Sigmoid colon (tissue), 7 donors: ENCODE results near the gene MRPL49. TPM values are rescaled to one million over a fixed set of nuclear protein-coding genes. Genes with fewer than 3 reads are reported as not detected.
A peak's percentile ranks its signal among the peaks of the same experiment; 100 is the strongest.

ENCODE experiments used
- DNase-seq: peaks from one replicate; pipeline ENCODE4 v3.0.0-alpha.2; 2019
- H3K27ac ChIP-seq, 4 donors: fragments of 200-600 bp; sonication (generic); one replicate each; pipeline ENCODE4 v1.5.1; 2016 to 2019; ENCODE audit warnings: mild to moderate bottlenecking in 1 of 4
- H3K27me3 ChIP-seq, 3 donors: fragments of 200-600 bp; sonication (generic); one replicate each; pipeline ENCODE4 v1.5.1; 2019; ENCODE audit warnings: mild to moderate bottlenecking in 1 of 3
- H3K36me3 ChIP-seq, 4 donors: fragments of 200-600 bp; sonication (generic); one replicate each; pipeline ENCODE4 v1.5.1; 2016 to 2019
- H3K4me1 ChIP-seq, 4 donors: fragments of 200-600 bp; sonication (generic); one replicate each; pipeline ENCODE4 v1.5.1; 2017 to 2019
- H3K4me3 ChIP-seq, 4 donors: fragments of 200-600 bp; sonication (generic); one replicate each; pipeline ENCODE4 v1.5.1; 2017 to 2019; ENCODE audit warnings: mild to moderate bottlenecking in 2 of 4, moderate library complexity in 1 of 4
- H3K9me3 ChIP-seq, 4 donors: fragments of 200-600 bp in 3 of 4; sonication (generic) in 3 of 4; one replicate each; pipeline versions ENCODE4 v1.5.1 to v1.6.1; 2013 to 2019
- CTCF ChIP-seq, 4 experiments: fragments of 450-650 bp in 3 of 4; fragments of 200-600 bp in 1 of 4; IDR thresholded peaks; one replicate each; pipeline ENCODE4 v1.5.1; 2016 to 2019; ENCODE audit warnings: antibody characterized with exemption in 4 of 4, mild to moderate bottlenecking in 3 of 4, moderate library complexity in 2 of 4
- EP300 ChIP-seq, 4 donors: sonication (generic); formaldehyde crosslinking; IDR thresholded peaks; one replicate each; pipeline ENCODE4 v1.6.1; 2017; ENCODE audit warnings: antibody characterized with exemption in 4 of 4
- POLR2A ChIP-seq, 2 donors: fragments of 450-650 bp; IDR thresholded peaks; one replicate each; pipeline ENCODE4 v1.6.1; 2016; ENCODE audit warnings: antibody characterized with exemption in 2 of 2, mild to moderate bottlenecking in 2 of 2, moderate library complexity in 2 of 2
- POLR2AphosphoS5 ChIP-seq, 4 donors: sonication (generic); formaldehyde crosslinking; IDR thresholded peaks; one replicate each; pipeline ENCODE4 v1.6.1; 2017; ENCODE audit warnings: antibody characterized with exemption in 4 of 4
- WGBS, 2 donors: extraction: QIAGEN DNeasy Blood & Tissue Kit; methylation state at CpG; one replicate each; pipeline ENCODE4 v1.1.7; 2013; 5-methylcytosine and 5-hydroxymethylcytosine counted together
- intact Hi-C: fragments of 100-400 bp; cut with DNase I; formaldehyde crosslinking; loops from one replicate; pipeline ENCODE4 v1.15.1; 2023
- polyA plus RNA-seq, 3 donors: library from polyadenylated mRNA; stranded (reverse); fragments of 200-250 nt; gene quantifications; one replicate each; pipeline ENCODE4 v1.2.3, GENCODE V29; 2013
- total RNA-seq, 4 donors: library from RNA; depleted of rRNA; stranded (reverse); fragments of >200 nt; gene quantifications; one replicate each; pipeline ENCODE4 v1.1.0, GENCODE V29; 2016
- donor health status: healthy with polysubstance abuse.
- donor health status: Bipolar disorder and iron deficiency.
- donor health status: healthy.

The MRPL49 gene
- total and polyA plus RNA-seq, 7 donors: 41.5 to 104 (median 69.8) TPM

GRCh38 chr11:65078786-65079342 is 43.3 kb upstream of the MRPL49 start:
- Histone ChIP-seq H3K4me3 (no peak overlapping the region), H3K4me1 (peaks cover 0 to 17% (median 7%) of the 10 kb centered on the region in 4 donors), H3K9me3 (no peaks in the 10 kb centered on the region), H3K36me3 (no peaks in the 10 kb centered on the region), H3K27me3 (no peaks in the 10 kb centered on the region), H3K27ac (peak overlapping the region in 3 of 4 donors; percentile 30 to 48 (median 31))
- 93% methylated on average over 9 of the region's 9 CpGs for WGBS, 2 donors
- intact Hi-C loops: no loop called here
- TF ChIP-seq EP300 (IDR thresholded peaks at IDR 0.05): no peak
- TF ChIP-seq POLR2AphosphoS5 (IDR thresholded peaks at IDR 0.05): no peak
- TF ChIP-seq POLR2A (IDR thresholded peaks at IDR 0.05): no peak
- TF ChIP-seq CTCF (IDR thresholded peaks at IDR 0.05): no peak
- no peak for DNase-seq

- TF ChIP-seq POLR2A (IDR thresholded peaks at IDR 0.05) (no peak), CTCF (IDR thresholded peaks at IDR 0.05) (no peak), POLR2AphosphoS5 (IDR thresholded peaks at IDR 0.05) (no peak)
- no peaks in the 10 kb centered on the region for H3K9me3 ChIP-seq
- peaks cover 0 to 23% (median 20%) of the 10 kb centered on the region in 4 donors for H3K4me1 ChIP-seq
- no peaks in the 10 kb centered on the region for H3K27me3 ChIP-seq
- peak overlapping the region; percentile 88 to 95 (median 92) for H3K27ac ChIP-seq
- DNase-seq: no peak
- H3K4me3 ChIP-seq: peak overlapping the region; percentile 78 to 84 (median 82)
- H3K36me3 ChIP-seq: peaks cover 8 to 33% (median 21%) of the 10 kb centered on the region in 4 donors
- intact Hi-C loops: loop anchor here (5.0 kb wide), 1 partner anchor 56 kb away; the partner anchor contains the start of gene SNX15
- WGBS, 2 donors: 3 to 7% methylated on average over 13 of the region's 13 CpGs
Measured at GRCh38 chr11:65083134-65083833, 38.8 kb upstream of the MRPL49 start.

DNA sequence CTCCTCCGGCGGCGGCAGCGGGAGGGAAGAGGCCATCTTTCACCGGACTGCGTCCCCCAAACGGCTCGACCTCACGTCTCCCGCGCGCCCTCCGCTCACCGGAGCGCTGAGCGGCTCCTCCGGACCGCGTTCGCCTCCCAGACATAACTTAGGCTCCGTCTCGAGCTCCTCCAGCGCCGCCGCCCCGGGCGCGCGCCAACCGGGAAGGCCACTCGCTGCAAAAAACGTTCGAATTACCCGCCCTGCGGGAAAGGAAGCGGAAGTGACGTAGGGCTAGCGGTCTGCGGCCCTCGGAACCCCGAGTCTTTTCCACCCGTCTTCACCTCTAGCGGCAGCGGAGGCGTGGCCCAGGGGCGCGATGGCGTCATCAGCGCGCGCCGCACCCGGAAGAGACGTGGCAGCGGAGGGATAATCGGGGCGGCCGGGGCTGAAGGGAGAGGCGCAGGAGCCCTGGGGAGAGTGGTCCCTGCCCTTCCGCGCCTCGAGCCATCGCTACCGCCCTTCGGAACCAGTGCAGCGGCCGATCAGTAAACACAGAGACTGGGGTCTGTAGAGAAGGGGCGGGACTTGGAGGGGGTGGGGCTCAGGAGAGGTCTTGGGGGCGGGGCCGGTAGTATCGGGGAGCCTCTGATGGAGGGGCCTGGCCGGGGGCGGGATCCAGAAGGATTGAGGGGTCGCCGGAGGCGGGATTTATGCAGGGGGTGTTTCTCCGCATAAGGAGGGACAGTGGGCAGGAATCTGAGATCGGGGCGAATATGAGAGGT is 38.1 kb upstream of the MRPL49 start, which contains the start of the genes CDCA5 and ZFPL1:
Gene CDCA5, minus strand, starts transcription at position 207 of the 764 bp plus-strand sequence. Its CDS starts 62 bp downstream, at position 145.
Gene ZFPL1, plus strand, starts transcription at position 389 of the 764 bp plus-strand sequence. CDS start 477 bp downstream, outside the sequence.
- Histone ChIP-seq H3K4me1 (peaks cover 0 to 23% (median 20%) of the 10 kb centered on the region in 4 donors), H3K9me3 (no peaks in the 10 kb centered on the region), H3K27ac (peak within 1 kb of the TSS; percentile 88 to 95 (median 92)), H3K27me3 (no peaks in the 10 kb centered on the region), H3K36me3 (peaks cover 15 to 40% (median 27%) of the 10 kb centered on the region in 4 donors), H3K4me3 (peak within 1 kb of the TSS; percentile 78 to 84 (median 82))
- 0% methylated on average over 79 of the region's 79 CpGs for WGBS, 2 donors
- intact Hi-C loops: loop anchor here (1.0 to 5.0 kb wide), 4 partner anchors 12 to 71 kb away; partner anchors contain the start of genes SNX15, VPS51 and ZNHIT2
- TF ChIP-seq EP300 (IDR thresholded peaks at IDR 0.05): peak in 2 of 4 donors; percentile 33 to 82
- peak in 1 of 2 donors; percentile 48 for TF ChIP-seq POLR2A (IDR thresholded peaks at IDR 0.05)
- TF ChIP-seq POLR2AphosphoS5 (IDR thresholded peaks at IDR 0.05): peak; percentile 83 to 93 (median 92)
- no peak for TF ChIP-seq CTCF (IDR thresholded peaks at IDR 0.05)
- DNase-seq: peak; percentile 97

DNA sequence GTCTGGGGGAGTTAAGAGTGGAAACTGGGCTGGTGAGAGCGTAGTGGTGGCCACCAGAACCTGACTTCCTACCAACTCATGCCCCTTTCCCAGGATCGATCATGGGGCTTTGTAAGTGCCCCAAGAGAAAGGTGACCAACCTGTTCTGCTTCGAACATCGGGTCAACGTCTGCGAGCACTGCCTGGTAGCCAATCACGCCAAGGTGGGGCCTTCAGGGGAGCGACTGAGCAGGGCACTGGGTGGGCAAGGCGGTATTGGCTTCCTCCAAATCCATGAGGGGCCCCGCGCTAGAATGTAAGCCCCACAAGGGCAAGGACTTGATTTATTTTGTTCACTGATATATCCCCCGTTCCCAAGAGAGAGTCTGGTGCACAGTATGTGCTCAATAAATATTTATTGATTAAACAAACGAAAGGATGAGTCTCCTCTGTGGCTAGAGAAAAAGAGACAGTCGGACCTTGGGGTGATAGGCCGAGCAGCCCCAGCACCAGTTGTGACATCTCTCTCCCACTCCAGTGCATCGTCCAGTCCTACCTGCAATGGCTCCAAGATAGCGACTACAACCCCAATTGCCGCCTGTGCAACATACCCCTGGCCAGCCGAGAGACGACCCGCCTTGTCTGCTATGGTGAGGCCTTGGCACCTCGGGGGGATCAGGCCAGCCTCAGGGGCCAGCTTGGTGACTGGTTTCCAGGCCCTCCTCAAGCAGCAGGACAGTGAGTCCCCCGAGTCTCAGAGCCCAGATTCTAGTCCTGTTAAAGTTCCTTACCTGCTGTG is 37.3 kb upstream of the MRPL49 start:
- no peaks in the 10 kb centered on the region for H3K9me3 ChIP-seq
- peak overlapping the region; percentile 88 to 95 (median 92) for H3K27ac ChIP-seq
- no peak for DNase-seq
- 43 to 50% methylated on average over 23 of the region's 23 CpGs for WGBS, 2 donors
- H3K4me3 ChIP-seq: peak overlapping the region; percentile 78 to 84 (median 82)
- intact Hi-C loops: loop anchor here (1.0 to 5.0 kb wide), 4 partner anchors 12 to 72 kb away; partner anchors contain the start of genes SNX15, VPS51 and ZNHIT2
- H3K27me3 ChIP-seq: no peaks in the 10 kb centered on the region
- peaks cover 17 to 48% (median 30%) of the 10 kb centered on the region in 4 donors for H3K36me3 ChIP-seq
- peaks cover 0 to 23% (median 20%) of the 10 kb centered on the region in 4 donors for H3K4me1 ChIP-seq
- TF ChIP-seq EP300 (IDR thresholded peaks at IDR 0.05): no peak
- no peak for TF ChIP-seq POLR2A (IDR thresholded peaks at IDR 0.05)
- no peak for TF ChIP-seq CTCF (IDR thresholded peaks at IDR 0.05)
